HG02623 (cell line): ENCODE data around the gene LRAT.
"Not testable (repeated sequence)": the region's sequence is repeated elsewhere in the genome, so short reads cannot be mapped to it uniquely, and the experiment has no call there.

Experiments used
- ATAC-seq: cut with Tn5 transposase; IDR thresholded peaks from one replicate; pipeline ENCODE4 v1.9.1; 2021; ENCODE audit warnings: moderate library complexity; ENCODE audit not compliant: unreplicated experiment

The LRAT gene

DNA sequence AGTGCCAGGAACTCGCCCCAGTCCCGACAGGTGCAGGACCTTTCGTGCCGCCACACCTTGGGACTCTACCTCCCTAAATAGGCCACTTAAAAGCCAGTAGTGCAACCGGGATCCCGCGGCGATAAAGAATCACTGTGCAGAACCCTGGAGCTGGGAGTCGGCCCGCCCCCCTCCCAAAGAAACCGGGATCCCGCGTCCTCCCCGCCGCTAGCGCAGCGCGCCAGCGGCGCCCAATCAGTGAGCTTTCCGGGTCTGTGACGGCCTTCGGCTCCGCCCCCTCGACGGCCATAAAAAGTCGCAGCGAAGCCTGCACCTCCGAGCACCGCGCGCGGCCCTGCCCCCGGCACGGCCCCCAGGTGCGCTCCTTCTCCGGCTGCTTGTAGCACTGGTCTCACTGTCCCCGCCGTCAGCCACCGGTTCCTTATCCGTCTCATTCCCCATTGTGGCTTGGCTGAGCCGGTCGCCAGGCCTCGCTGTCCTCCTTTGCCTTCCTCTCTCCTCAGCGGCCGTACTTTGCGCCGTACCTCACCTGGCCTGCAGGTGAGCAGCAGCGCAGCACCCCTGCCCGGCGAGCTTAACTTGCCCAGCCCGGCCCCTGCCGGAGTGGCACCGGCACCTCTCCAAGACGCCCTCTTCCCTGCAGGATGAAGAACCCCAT, at the start of gene LRAT:
TSS of gene LRAT (plus strand) at position 318 of the 658 bp plus-strand sequence. CDS start at position 645, 327 bp downstream.
- peak; percentile 51 for ATAC-seq

GRCh38 chr4:154707877-154708276, 35.9 kb upstream of the LRAT start:
- ATAC-seq = no peak

GRCh38 chr4:154709550-154709949, 34.2 kb upstream of the LRAT start:
- no peak for ATAC-seq

DNA sequence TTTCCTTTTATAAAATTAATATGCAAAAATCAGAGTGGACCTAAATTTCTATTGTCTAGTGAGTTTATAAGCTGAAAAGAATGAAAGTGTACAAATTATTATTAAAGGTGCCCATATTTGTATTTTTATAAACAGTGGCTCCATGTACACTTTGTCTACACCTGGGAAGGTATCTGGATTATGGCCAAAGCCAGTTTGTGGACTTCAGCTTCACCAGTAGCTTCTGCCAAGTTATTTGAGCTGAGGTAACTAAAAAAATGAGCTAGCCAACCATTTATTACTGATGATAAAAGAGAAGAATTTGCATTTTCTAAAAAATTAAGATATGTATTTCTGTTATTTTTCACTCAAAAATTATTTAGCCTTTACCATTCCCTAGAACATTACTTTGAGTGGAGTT, 32.3 kb upstream of the LRAT start:
- no peak for ATAC-seq

GRCh38 chr4:154714339-154715040, 29.3 kb upstream of the LRAT start:
- no peak for ATAC-seq

DNA sequence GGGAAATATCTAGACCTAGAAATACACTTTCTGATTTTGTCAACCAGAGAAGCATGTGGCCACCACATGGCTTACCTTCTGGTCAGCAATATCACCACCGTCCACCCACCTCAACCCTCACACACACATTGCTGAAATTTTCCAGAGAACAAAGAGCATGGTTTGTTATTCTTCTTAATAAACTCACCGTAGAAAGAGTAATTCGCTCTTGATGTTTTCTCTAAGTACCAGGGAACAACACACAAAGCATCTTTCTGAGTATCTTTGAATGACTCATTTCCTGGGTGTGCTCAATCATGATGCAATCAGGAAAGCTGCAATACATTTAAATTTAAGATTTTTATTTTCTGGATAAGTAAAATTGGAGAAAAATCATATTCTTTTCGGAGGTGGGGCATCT, 24.7 kb upstream of the LRAT start:
- no peak for ATAC-seq

GRCh38 chr4:154720123-154720522, 23.7 kb upstream of the LRAT start:
- peak; percentile 63 for ATAC-seq

DNA sequence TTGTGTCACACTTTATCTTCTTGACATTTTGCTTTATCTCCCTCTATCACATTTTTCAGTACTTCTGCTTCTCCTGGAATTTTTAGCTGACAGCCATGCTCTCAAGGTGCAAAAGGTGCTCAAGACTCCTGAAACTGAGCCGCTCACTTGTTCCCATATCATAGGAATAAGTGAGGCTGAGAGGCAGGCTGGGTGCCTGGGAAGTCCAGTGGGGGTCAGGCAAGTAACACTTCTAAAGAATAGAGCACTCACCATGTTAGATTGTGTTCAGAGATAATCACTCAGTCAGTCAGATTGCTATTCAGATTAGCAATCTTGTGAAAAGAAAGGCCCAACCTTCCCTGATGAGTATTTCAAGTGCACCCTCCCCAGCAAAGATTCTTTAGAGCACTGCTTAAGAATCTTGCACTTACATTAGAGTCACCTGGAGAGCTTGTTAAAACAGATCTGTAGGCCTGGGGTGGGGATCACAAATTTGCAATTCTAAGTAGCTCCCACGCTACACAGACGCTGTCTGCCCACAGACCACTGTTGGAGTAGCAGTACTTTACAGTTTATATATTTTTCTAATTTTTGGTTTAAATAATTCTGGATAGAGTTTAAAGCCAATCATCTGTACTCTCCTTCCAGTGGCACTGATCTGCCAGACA, 23.1 kb upstream of the LRAT start:
- ATAC-seq = no peak

DNA sequence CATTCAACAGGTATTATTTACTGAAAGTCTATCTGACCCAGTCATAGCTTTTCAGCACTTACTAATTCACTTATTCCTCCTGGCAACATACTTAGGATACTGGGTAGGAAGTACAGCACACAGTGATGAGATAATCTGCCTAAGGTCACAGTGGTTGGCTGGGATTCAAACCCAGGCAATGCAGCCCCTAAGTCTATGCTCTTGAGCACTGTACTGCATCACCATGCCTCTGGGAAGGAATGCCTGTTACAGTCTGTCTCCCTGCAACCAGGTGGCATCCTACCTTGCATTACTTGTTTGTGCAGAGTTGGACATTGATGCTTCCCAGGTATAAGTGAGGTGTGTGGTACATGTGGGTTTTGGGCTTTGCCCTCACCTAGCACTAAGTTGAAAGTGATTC, 21.5 kb upstream of the LRAT start:
- ATAC-seq = no peak

DNA sequence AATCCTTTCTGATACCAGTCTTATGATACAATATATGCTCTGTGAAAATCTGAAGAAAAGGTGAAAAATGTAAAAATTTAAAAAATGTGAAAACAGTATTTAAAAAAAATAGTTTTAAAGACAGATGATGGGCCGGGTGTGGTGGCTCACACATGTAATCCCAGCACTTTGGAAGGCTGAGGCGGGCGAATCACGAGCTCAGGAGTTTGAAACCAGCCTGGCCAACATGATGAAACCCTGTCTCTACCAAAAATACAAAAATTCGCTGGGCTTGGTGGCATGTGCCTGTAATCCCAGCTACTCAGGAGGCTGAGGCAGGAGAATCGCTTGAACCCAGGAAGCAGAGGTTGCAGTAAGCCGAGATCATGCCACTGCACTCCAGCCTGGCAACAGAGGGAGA, 20.2 kb upstream of the LRAT start:
- ATAC-seq = not testable (repeated sequence)

DNA sequence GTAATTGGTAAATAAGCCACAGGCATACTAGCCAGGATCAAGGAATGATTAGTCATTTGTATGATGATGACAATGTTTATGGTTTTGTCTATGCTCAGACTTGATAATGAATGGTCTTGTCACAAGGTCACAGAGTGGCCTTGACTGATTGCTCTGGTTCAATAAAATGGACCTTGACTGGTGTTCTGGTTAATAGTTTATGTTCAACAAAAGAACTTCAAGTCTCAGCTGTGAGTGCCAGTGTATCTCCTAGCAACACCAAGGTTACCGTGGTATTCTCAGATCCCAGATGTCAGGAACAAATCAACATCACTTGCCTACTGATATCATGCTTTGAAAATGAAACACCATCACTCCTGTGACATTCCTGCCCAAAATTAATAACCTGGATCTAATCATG, 16.3 kb upstream of the LRAT start:
- no peak for ATAC-seq

- no peak for ATAC-seq
These were observed 12.0 kb upstream of the LRAT start for GRCh38 chr4:154731756-154732155.

DNA sequence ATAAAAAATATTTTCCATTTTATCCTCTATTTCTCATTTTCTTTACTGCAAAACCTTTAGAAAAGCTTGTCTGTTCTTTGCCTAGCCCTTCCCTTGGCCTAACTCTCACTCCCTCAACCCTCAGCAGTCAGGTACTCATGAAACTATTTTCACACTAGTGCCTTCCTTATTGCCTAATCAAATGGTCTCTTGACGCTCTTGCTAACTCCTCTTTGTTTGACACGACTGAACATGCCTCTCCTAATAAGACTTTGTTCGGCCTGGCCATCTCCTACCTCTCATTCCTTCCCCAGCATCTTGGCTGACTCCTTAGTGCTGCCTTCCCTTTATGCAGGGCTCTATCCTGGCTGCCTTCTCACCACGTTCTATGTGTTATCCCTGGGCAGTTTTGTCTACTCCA, 11.1 kb upstream of the LRAT start:
- no peak for ATAC-seq

DNA sequence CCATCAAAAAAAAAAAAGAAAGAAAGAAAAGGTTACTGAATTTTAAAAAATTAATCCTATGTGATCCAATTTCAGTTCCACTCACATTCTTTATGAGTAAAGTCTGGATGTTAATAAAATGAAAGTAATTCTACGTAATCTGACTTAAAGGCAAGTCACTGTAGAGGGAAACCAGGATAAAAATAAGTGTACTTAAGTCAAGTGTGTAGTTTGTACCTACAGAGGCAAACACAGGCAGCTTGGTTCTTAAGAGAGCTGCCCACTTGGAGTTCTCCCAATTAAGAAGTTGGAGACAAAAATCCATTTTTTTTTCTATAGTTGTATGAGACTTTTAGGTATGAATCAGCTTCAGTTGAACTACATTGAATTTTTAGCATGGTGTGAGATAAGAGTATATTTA, 7.0 kb upstream of the LRAT start:
- ATAC-seq = no peak

DNA sequence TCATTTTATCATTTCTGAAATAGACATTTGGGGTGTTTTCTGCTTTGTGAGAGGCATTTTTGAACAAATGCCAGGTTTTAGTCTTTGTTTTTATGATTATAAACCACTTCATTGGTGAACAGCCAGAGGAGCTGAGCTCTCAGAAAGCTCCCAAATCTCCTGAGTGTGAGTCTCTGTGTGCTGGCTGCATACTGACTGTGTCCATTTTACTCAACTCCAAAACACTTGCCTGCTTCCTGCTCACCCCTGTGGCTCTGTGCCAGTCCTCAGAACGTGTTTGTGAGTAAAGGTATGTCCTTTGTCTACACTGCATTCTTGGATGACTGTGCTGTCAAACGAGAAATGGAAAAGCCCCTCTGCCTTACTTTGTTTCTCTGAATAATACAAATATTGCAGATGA, 5.4 kb upstream of the LRAT start:
- no peak for ATAC-seq

DNA sequence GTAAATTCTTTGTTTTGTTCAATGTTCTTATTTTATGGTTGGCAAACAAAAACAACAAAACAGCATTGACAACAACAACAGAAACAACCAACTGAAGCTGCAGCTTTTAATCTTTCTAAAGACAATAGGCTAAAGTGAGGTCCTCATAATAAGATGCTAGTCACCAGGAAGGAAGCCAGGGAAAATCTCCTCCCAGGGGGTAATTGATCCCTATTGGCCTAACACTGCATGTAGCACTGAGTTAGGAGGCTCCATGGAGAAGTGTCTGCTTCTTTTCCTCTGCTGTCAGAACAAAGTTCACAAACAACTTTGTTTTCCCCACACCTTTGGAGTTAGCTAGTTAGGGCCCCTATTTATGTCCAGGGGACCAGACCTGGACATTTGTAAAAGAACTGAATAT, 4.7 kb upstream of the LRAT start:
- ATAC-seq = no peak

GRCh38 chr4:154740462-154740861, 3.3 kb upstream of the LRAT start:
- ATAC-seq = no peak

DNA sequence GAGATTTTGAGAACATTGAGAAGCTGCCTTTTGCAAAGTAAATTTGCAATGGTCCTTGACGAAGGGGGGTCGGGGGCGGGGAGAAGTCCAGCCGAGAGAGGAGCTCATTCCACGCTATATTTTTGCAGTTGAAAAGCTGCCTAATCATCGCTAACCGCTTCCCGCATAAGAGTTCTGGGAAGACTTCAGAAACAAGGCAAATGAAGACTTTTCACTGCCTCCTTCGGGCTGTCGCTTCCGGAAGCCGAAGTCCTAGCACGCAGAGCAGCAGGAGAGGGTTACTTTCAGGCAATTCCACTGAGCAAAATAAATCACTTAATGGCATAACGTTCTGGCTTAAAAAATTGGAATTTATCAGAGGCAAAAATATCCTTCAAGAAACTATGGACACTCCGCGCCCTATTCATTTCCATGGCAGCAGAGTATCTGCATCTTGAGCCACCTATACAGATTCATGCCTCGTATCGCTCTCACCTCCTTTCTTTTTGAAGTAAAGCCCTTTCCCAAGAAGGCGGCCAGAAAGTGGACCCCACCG, 2.6 kb upstream of the LRAT start:
- ATAC-seq = no peak

DNA sequence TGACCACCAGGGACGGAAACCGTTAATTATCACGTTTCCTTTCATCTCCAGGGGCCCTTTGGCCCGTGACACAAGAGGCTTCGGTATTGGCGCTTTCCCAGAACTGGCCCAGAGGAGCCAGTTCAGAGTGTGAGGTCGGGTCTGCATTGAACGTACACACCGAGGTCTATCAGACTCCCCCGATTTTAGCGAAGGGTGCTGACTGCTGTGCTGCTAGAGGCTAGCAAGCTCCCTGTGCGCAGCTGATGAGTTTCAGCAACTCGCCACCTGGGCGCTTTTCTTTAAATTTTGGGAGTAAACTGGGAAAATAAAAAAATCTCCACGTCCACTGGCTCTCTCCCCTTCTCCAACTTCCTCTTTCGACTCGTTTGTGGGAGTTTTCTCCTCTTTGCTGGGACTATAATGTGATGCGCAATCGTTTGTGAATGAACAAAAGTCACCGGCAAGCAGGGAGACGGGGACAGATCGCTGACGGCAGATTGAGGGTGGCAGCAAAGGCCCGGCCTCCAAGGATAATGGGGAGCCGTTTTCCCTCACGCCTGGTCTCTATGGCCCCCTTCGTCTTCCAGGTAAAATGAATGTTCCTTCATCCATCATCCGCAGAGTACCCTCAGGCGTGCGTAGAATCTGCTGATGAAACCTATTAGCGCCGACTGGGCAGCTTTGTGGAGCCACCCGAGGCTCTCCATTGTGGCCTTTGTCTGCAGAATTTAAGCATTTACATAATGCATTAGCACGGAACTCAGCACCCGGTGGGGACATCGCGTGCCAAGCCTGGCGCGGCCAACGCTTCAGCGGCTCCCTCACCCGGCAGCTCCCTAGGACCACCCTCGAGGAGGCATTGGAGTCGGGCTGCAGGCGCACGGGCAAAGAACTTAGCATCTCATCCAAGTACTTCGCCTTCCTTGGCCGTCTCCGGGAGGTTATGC, 1.6 kb upstream of the LRAT start:
- ATAC-seq = no peak

DNA sequence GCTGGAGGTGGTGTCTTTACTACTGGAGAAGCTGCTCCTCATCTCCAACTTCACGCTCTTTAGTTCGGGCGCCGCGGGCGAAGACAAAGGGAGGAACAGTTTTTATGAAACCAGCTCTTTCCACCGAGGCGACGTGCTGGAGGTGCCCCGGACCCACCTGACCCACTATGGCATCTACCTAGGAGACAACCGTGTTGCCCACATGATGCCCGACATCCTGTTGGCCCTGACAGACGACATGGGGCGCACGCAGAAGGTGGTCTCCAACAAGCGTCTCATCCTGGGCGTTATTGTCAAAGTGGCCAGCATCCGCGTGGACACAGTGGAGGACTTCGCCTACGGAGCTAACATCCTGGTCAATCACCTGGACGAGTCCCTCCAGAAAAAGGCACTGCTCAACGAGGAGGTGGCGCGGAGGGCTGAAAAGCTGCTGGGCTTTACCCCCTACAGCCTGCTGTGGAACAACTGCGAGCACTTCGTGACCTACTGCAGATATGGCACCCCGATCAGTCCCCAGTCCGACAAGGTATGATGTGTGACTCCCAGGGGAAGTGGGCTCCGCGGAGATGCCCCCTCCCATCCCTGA, 634 bp downstream of the LRAT start:
- no peak for ATAC-seq

GRCh38 chr4:154757713-154758112, 13.9 kb downstream of the LRAT start:
- ATAC-seq = no peak
